ENCODE data around the gene INO80B.

GRCh38 chr2:74418312-74418711, 36.6 kb upstream of the INO80B start:
- TF ChIP-seq CTCF (IDR thresholded peaks at IDR 0.05; ENCODE audit: low read depth, low read length, poor library complexity, severe bottlenecking): no peak
- no peak for TF ChIP-seq EZH2phosphoT487 (IDR thresholded peaks at IDR 0.05; ENCODE audit: borderline replicate concordance, low read length)
